ENCODE data around the gene WDR5. TPM values are rescaled to one million over a fixed set of nuclear protein-coding genes. Genes with fewer than 3 reads are reported as not detected.

The WDR5 gene
- total RNA-seq, 4 donors from 2014 or later, result 15.4 to 26.8 (median 23.1) TPM

DNA sequence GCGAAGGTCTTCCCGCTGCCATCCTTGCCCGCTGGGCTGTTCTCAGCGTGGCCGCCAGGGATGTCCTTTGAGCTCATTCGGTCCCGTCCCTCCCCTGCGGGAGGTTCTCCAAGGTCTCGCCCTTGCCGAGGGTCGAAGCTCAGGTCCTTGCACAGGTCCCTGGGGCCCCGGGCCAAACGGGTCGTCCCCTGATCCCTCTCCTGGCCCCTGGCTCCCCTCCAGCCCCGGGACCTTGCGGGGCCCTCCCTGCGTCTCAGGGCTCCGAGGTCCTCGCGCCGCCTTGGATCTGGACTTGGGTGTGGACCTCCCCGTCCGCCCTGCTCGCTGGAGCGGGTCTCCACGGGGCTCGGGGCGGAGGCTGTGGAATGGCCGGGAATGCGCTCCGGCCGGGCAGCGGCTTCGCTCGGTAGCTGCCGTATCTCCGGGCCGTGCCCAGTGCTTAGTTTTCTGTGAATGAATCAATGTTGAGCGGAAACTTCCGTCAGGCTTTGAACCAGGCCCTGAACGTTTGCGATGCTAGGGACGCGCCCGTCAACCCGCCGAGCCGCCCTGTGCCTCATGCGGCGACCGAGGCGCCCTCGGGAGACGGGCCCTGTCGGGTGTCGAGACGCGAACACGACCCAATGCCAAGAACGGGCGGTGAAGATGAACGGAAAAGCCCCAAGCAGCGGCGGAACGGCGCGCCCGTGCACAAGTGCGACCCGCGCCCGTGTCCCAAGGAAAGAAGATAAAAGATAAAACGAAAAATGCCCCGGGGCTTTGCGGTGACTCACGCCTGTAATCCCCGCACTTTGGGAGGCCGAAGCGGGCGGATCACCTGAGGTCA is 27.7 kb downstream of the WDR5 start:
- peaks cover 2 to 18% (median 2%) of the 10 kb centered on the region in 3 donors for H3K36me3 ChIP-seq
- TF ChIP-seq, protein P1, sequence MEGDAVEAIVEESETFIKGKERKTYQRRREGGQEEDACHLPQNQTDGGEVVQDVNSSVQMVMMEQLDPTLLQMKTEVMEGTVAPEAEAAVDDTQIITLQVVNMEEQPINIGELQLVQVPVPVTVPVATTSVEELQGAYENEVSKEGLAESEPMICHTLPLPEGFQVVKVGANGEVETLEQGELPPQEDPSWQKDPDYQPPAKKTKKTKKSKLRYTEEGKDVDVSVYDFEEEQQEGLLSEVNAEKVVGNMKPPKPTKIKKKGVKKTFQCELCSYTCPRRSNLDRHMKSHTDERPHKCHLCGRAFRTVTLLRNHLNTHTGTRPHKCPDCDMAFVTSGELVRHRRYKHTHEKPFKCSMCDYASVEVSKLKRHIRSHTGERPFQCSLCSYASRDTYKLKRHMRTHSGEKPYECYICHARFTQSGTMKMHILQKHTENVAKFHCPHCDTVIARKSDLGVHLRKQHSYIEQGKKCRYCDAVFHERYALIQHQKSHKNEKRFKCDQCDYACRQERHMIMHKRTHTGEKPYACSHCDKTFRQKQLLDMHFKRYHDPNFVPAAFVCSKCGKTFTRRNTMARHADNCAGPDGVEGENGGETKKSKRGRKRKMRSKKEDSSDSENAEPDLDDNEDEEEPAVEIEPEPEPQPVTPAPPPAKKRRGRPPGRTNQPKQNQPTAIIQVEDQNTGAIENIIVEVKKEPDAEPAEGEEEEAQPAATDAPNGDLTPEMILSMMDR (IDR thresholded peaks at IDR 0.05), result peak in 5 of 6 experiments; percentile 18 to 67 (median 63)
- TF ChIP-seq POLR2A (IDR thresholded peaks at IDR 0.05), result no peak
- 0 to 1% methylated on average over 1 to 27 of the region's 80 CpGs for WGBS, 2 donors
- no peak for DNase-seq
- H3K4me1 ChIP-seq, result peaks cover 0 to 6% (median 4%) of the 10 kb centered on the region in 3 donors
- no peak overlapping the region for H3K27ac ChIP-seq
- no peak overlapping the region for H3K4me3 ChIP-seq
- H3K9me3 ChIP-seq, result no peaks in the 10 kb centered on the region
- intact Hi-C loops (cut with DNase I), result no loop called here
- no peaks in the 10 kb centered on the region for H3K27me3 ChIP-seq

DNA sequence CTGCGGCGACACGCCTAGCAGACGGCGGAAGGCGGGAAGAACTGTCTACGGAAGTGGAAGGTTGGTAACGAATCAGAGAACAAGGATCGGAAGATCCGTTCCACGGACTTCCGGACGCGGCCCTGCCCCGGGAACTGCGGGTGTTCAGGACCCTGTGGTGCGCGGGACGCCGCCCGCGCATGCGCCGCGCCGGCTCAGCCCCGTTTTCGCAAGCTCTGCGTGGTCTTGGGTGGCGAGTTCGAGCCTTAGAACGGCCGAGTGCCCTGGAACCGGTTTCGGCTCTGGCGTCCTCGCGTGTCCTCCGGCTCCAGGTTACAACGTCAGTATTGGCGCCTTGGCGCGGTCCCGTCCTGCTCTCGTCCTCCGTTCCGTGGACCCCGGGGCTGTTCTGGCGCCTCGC is 29.0 kb downstream of the WDR5 start:
- intact Hi-C loops (cut with DNase I), result no loop called here
- DNase-seq, result no peak
- 0 to 3% methylated on average over 7 to 17 of the region's 50 CpGs for WGBS, 2 donors

DNA sequence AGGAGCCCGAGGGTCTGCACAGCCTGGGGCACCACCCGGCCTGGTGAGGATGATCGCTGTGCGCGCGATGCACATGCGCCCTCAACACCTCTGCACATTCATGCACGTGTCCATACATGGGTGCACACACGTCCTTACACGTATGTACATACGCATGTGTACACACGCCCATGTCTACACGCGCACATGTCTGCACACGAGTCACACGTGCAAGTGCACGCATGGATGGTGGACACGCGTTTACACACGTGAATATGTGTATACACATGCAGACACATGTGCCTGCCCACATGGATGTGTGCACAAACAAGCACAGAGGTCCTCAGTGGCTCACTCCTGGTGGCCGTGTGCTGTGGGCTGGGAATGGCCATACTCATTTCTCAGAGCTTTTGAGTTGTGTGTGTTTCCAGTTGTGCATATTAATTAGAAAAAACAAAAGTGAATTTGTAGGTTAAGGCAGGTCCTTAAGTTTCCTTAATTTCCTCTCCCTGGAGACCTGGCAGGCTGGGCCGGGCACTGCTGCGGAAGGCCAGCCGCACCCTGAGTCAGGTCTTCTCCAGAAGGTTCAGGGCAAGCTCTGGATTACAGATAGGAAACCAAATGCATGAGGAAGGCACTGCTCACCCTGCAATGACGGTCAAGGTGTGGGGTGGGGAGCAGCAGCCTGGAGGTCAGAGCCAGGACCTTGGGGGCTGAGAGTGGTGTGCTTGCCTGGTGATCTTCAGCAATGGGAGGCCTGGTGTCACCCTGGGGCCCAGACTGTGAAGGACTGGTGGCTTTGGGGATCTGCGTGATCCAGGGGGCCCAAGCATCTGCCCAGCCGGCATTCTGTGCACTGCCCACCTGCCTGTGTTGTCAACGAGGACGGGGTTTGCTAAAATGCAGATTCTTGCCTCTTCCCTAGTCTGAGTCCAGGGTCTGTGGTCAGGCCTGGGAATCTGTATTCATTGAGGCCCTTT is 29.8 kb downstream of the WDR5 start:
- WGBS, 2 donors, result 40 to 57% methylated on average over 19 to 26 of the region's 29 CpGs
- no peak overlapping the region for H3K4me3 ChIP-seq
- peaks cover 0 to 6% (median 4%) of the 10 kb centered on the region in 3 donors for H3K4me1 ChIP-seq
- H3K27ac ChIP-seq, result peak overlapping the region in 1 of 4 donors; percentile 22
- no peak for TF ChIP-seq POLR2A (IDR thresholded peaks at IDR 0.05)
- TF ChIP-seq, protein P1 (IDR thresholded peaks at IDR 0.05), result peak in 1 of 6 experiments; percentile 4
- H3K36me3 ChIP-seq, result no peaks in the 10 kb centered on the region
- no peaks in the 10 kb centered on the region for H3K9me3 ChIP-seq
- no peaks in the 10 kb centered on the region for H3K27me3 ChIP-seq
- no peak for DNase-seq
- intact Hi-C loops (cut with DNase I), result no loop called here

More for the DNA sequence above, 29.0 kb downstream of the WDR5 start:
- Histone ChIP-seq H3K36me3 (peaks cover 0 to 5% (median 0%) of the 10 kb centered on the region in 3 donors), H3K4me1 (peaks cover 0 to 6% (median 4%) of the 10 kb centered on the region in 3 donors), H3K4me3 (no peak overlapping the region), H3K9me3 (no peaks in the 10 kb centered on the region), H3K27ac (no peak overlapping the region), H3K27me3 (no peaks in the 10 kb centered on the region)
- TF ChIP-seq, protein P1 (IDR thresholded peaks at IDR 0.05), result no peak
- TF ChIP-seq POLR2A (IDR thresholded peaks at IDR 0.05), result no peak

DNA sequence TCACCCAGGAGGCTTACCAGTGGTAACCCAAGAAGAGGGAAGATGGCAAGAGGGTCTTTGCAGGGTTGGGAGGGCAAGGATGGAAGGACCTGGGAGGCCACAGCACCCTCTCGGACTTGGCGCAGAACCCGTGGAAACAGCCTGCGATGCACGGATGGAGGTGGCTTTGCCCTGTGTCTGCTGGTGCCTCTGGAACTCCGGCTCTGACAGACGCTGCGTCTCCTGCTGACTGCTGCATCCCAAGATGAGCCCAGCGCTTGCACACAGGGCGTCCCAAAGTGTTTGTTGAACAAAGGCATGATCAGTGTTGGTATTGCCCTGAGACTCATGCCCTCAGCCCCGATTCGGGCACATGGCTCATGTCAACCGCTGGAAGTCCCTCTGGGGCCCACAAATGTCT is 30.5 kb downstream of the WDR5 start:
- DNase-seq, result no peak
- intact Hi-C loops (cut with DNase I), result no loop called here
- Histone ChIP-seq H3K36me3 (no peaks in the 10 kb centered on the region), H3K4me3 (no peak overlapping the region), H3K27me3 (no peaks in the 10 kb centered on the region), H3K4me1 (peaks cover 0 to 6% (median 4%) of the 10 kb centered on the region in 3 donors), H3K9me3 (no peaks in the 10 kb centered on the region), H3K27ac (no peak overlapping the region)
- TF ChIP-seq, protein P1 (IDR thresholded peaks at IDR 0.05), result no peak
- no peak for TF ChIP-seq POLR2A (IDR thresholded peaks at IDR 0.05)
- 90 to 92% methylated on average over 9 to 13 of the region's 13 CpGs for WGBS, 2 donors

All from esophagus squamous epithelium (tissue), 5 donors.